ENCODE results near the gene PLCL2.
"Not testable (repeated sequence)": the region's sequence is repeated elsewhere in the genome, so short reads cannot be mapped to it uniquely, and the experiment has no call there.

The PLCL2 gene

DNA sequence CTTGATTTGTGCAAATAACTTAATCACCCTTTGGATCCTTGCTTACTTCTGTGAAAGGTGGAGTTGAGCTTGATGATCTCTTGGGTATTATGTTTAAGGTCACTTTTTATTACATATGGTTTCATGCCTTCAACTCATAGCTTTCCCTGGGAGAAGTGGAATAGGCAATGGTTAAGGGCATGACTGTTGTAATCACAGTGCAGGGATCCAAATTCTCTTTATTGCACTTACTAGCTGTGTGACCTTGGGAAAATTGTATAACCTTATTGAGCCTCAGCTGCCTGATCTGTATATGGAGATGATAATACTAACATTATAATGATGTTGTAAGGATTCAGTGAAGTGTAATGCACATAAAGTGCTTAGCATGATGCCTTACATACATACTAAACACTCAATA is 59.1 kb downstream of the PLCL2 start:
- no peak overlapping the region for H3K27ac Mint-ChIP-seq
- H3K4me3 Mint-ChIP-seq: no peak overlapping the region
- peaks cover 80% of the 10 kb centered on the region for H3K4me1 Mint-ChIP-seq
- H3K9me3 Mint-ChIP-seq: no peaks in the 10 kb centered on the region
- peaks cover 7% of the 10 kb centered on the region for H3K36me3 Mint-ChIP-seq
- H3K27me3 Mint-ChIP-seq: no peaks in the 10 kb centered on the region

DNA sequence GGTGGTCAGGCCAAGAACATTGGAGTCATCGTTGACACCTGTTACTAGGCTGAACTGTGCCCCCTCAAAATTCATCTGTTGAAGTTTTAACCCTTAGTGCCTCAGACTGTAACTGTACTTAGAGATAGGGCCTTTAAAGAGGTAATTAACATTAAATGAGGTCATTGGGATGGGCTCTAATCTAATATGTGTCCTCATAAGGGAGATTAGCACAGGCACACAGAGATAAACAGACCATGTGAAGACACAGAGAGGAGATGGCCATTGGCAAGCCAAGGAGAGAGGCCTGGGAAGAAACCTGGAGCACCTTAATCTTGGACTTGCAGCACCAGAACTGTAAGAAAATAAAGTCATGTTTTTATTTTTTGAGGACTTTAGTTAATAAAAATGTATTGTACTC is 59.6 kb downstream of the PLCL2 start:
- Mint-ChIP-seq H3K4me3 (no peak overlapping the region), H3K27me3 (no peaks in the 10 kb centered on the region), H3K36me3 (peaks cover 7% of the 10 kb centered on the region), H3K4me1 (peaks cover 80% of the 10 kb centered on the region), H3K27ac (no peak overlapping the region), H3K9me3 (no peaks in the 10 kb centered on the region)

DNA sequence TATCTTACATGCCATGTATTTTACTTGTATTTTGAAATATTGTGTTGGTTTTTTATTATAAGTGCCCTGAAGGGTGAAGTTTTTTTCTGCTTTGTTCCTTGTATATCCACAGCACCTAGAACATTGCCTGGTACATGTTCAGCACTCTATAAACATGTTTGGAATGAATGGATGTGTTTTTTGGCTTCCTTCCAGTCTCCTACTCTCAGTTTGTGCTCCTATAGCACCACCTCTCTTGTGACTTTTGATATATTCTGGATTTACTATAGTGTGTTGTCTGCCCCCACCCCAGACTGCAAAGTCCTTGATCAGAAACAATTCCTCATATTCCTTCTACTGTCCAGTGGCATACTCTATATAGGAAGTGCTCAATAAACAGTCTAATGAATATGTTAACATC is 60.6 kb downstream of the PLCL2 start:
- H3K9me3 Mint-ChIP-seq: no peaks in the 10 kb centered on the region
- peaks cover 80% of the 10 kb centered on the region for H3K4me1 Mint-ChIP-seq
- no peaks in the 10 kb centered on the region for H3K27me3 Mint-ChIP-seq
- peaks cover 8% of the 10 kb centered on the region for H3K36me3 Mint-ChIP-seq
- H3K4me3 Mint-ChIP-seq: no peak overlapping the region
- peak overlapping the region; percentile 44 for H3K27ac Mint-ChIP-seq

GRCh38 chr3:16950282-16950681 is 65.5 kb downstream of the PLCL2 start:
- Mint-ChIP-seq H3K27me3 (no peaks in the 10 kb centered on the region), H3K4me3 (no peak overlapping the region), H3K4me1 (peaks cover 55% of the 10 kb centered on the region), H3K36me3 (peaks cover 8% of the 10 kb centered on the region), H3K9me3 (no peaks in the 10 kb centered on the region), H3K27ac (no peak overlapping the region)

GRCh38 chr3:16950845-16951244 is 66.1 kb downstream of the PLCL2 start:
- Mint-ChIP-seq H3K36me3 (peaks cover 3% of the 10 kb centered on the region), H3K4me3 (peak overlapping the region; percentile 15), H3K27ac (peak overlapping the region; percentile 70)

GRCh38 chr3:16957852-16958251 is 73.1 kb downstream of the PLCL2 start:
- H3K27me3 Mint-ChIP-seq, H3K4me3 Mint-ChIP-seq, H3K27ac Mint-ChIP-seq, H3K9me3 Mint-ChIP-seq: not testable (repeated sequence)
- Mint-ChIP-seq H3K36me3 (peaks cover 20% of the 10 kb centered on the region), H3K4me1 (peaks cover 59% of the 10 kb centered on the region)

More at GRCh38 chr3:16950845-16951244, 66.1 kb downstream of the PLCL2 start:
- H3K27me3 Mint-ChIP-seq: no peaks in the 10 kb centered on the region
- peaks cover 49% of the 10 kb centered on the region for H3K4me1 Mint-ChIP-seq
- no peaks in the 10 kb centered on the region for H3K9me3 Mint-ChIP-seq

- Mint-ChIP-seq H3K4me3 (no peak overlapping the region), H3K27ac (peak overlapping the region; percentile 43), H3K4me1 (peaks cover 59% of the 10 kb centered on the region), H3K36me3 (peaks cover 20% of the 10 kb centered on the region), H3K9me3 (no peaks in the 10 kb centered on the region), H3K27me3 (no peaks in the 10 kb centered on the region)
Observed at GRCh38 chr3:16960125-16960524, 75.4 kb downstream of the PLCL2 start.

DNA sequence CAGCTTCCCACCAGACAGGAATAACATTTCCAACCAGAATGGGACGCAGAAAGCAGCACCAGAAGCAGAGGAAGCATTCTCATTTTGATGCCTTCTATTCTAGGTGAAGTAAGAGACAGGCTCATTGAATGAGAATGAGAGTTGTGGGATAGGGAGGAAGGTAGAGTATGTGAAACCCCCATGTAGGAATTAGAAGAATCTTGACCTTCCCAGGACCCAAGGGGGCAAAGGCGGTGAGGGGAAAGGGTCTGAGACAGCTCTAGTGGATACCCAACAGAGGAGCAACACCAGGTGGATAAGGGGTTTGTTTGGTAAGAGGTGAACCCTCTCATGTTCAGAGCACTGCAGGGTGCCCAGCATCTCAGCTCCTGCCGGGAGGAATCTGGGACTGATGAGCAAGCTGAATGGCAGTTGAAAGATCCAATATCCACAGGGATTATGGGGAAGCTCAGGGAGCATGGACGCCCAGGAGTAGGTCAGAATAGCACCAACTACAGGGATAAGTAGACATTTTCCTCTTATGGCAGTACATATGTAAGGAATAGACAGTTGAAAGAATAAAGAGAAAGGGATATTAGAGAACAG is 77.0 kb downstream of the PLCL2 start:
- H3K4me3 Mint-ChIP-seq: no peak overlapping the region
- peaks cover 24% of the 10 kb centered on the region for H3K36me3 Mint-ChIP-seq
- H3K9me3 Mint-ChIP-seq: peaks cover under 1% of the 10 kb centered on the region
- H3K27me3 Mint-ChIP-seq: no peaks in the 10 kb centered on the region
- H3K27ac Mint-ChIP-seq: no peak overlapping the region
- H3K4me1 Mint-ChIP-seq: peaks cover 57% of the 10 kb centered on the region

GRCh38 chr3:16975083-16975482 is 90.3 kb downstream of the PLCL2 start:
- Mint-ChIP-seq H3K36me3 (peaks cover 6% of the 10 kb centered on the region), H3K4me3 (no peak overlapping the region), H3K4me1 (peaks cover 63% of the 10 kb centered on the region), H3K27me3 (no peaks in the 10 kb centered on the region), H3K9me3 (peaks cover 16% of the 10 kb centered on the region), H3K27ac (peak overlapping the region; percentile 19)

DNA sequence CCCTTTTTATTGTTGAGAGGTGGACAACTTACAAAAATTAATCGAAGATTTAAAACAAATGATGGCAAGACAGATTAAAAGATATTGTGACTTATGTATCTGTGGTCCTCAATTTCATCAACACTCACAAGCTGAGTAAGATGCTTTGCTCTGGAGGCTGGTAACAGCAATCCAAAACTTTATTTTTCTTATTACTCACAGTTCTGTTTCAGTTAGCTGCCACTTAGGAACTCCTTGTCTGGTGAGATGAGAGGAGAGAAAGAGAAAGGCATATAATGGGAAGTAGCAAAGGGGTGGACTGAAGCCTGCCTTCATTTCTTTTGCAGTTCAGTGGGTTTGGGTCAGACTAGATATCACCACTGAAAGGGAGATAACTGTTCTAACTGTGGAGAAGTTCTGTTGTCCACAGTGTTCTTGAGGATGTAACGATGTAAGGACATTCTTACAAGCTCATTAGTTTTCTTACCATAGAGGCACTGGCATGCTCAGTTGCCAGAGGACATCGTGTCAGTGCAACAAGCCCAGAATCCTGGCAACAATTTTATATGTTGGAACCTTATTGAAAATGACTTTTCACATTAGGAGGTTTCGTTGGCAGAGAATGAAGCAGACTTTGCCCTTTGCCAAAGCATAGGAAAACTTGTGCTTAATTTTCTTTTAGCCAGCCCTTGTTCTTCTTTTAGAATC is 93.6 kb downstream of the PLCL2 start:
- Mint-ChIP-seq H3K27ac (peak overlapping the region; percentile 81), H3K4me1 (peaks cover 64% of the 10 kb centered on the region), H3K9me3 (peaks cover 7% of the 10 kb centered on the region), H3K36me3 (peaks cover 3% of the 10 kb centered on the region), H3K4me3 (no peak overlapping the region), H3K27me3 (no peaks in the 10 kb centered on the region)

GRCh38 chr3:16978921-16979271 is 94.1 kb downstream of the PLCL2 start:
- peaks cover 3% of the 10 kb centered on the region for H3K36me3 Mint-ChIP-seq
- no peak overlapping the region for H3K4me3 Mint-ChIP-seq
- H3K9me3 Mint-ChIP-seq: peaks cover 2% of the 10 kb centered on the region
- peaks cover 59% of the 10 kb centered on the region for H3K4me1 Mint-ChIP-seq
- peak overlapping the region; percentile 46 for H3K27ac Mint-ChIP-seq
- no peaks in the 10 kb centered on the region for H3K27me3 Mint-ChIP-seq

GRCh38 chr3:16979769-16980515 is 95.2 kb downstream of the PLCL2 start:
- not testable (repeated sequence) for H3K36me3 Mint-ChIP-seq, H3K27me3 Mint-ChIP-seq, H3K9me3 Mint-ChIP-seq, H3K4me3 Mint-ChIP-seq, H3K27ac Mint-ChIP-seq
- peaks cover 55% of the 10 kb centered on the region for H3K4me1 Mint-ChIP-seq

- H3K27ac Mint-ChIP-seq, H3K9me3 Mint-ChIP-seq, H3K27me3 Mint-ChIP-seq, H3K4me3 Mint-ChIP-seq, H3K36me3 Mint-ChIP-seq: not testable (repeated sequence)
- peaks cover 55% of the 10 kb centered on the region for H3K4me1 Mint-ChIP-seq
Observed at GRCh38 chr3:16980526-16980925, 95.8 kb downstream of the PLCL2 start.

GRCh38 chr3:16982460-16982859 is 97.7 kb downstream of the PLCL2 start:
- no peaks in the 10 kb centered on the region for H3K9me3 Mint-ChIP-seq
- H3K36me3 Mint-ChIP-seq: peaks cover 3% of the 10 kb centered on the region
- no peak overlapping the region for H3K4me3 Mint-ChIP-seq
- no peaks in the 10 kb centered on the region for H3K27me3 Mint-ChIP-seq
- H3K4me1 Mint-ChIP-seq: peaks cover 52% of the 10 kb centered on the region
- peak overlapping the region; percentile 17 for H3K27ac Mint-ChIP-seq

- no peak overlapping the region for H3K27ac Mint-ChIP-seq
- H3K9me3 Mint-ChIP-seq: no peaks in the 10 kb centered on the region
- peaks cover 74% of the 10 kb centered on the region for H3K4me1 Mint-ChIP-seq
- no peaks in the 10 kb centered on the region for H3K27me3 Mint-ChIP-seq
- H3K36me3 Mint-ChIP-seq: peaks cover 3% of the 10 kb centered on the region
- no peak overlapping the region for H3K4me3 Mint-ChIP-seq
Observed at GRCh38 chr3:16985608-16986007, 100.9 kb downstream of the PLCL2 start.

GRCh38 chr3:16987141-16987540 is 102.4 kb downstream of the PLCL2 start:
- Mint-ChIP-seq H3K36me3 (no peaks in the 10 kb centered on the region), H3K4me3 (no peak overlapping the region), H3K9me3 (no peaks in the 10 kb centered on the region), H3K27ac (no peak overlapping the region), H3K4me1 (peaks cover 76% of the 10 kb centered on the region), H3K27me3 (no peaks in the 10 kb centered on the region)
